Keratinocyte (primary cell): ENCODE data around the gene GABRD. TPM values are rescaled to one million over a fixed set of nuclear protein-coding genes. Genes with fewer than 3 reads are reported as not detected.
A peak's percentile ranks its signal among the peaks of the same experiment; 100 is the strongest.

Source experiments
- DNase-seq: peaks from one replicate; pipeline ENCODE4 v3.0.0-alpha.2; 2011; ENCODE audit warnings: low read depth, missing footprints, low spot score
- FAIRE-seq: peaks from 2 replicates; lab custom pipeline; 2011; peaks lifted over from hg19 to GRCh38; lab: Jason Lieb, UNC
- H2AFZ ChIP-seq: 2 replicates; pipeline ENCODE4 v1.6.0; 2012; ENCODE audit warnings: low read length, control low read depth, inconsistent platforms; ENCODE audit not compliant: control insufficient read depth
- H3K27ac ChIP-seq: 2 replicates; pipeline ENCODE4 v1.5.1; 2011; ENCODE audit warnings: low read length; ENCODE audit not compliant: control insufficient read depth, insufficient read depth
- H3K27me3 ChIP-seq: 3 replicates; pipeline ENCODE4 v1.6.0; 2011; ENCODE audit warnings: low read length; ENCODE audit not compliant: control insufficient read depth, insufficient read depth; ENCODE audit errors: extremely low read depth
- H3K36me3 ChIP-seq, 2 experiments: 2 replicates in 1 of 2; 3 replicates in 1 of 2; pipeline ENCODE4 v1.5.1; 2011; ENCODE audit warnings: low read length in 2 of 2, mild to moderate bottlenecking in 1 of 2; ENCODE audit not compliant: control insufficient read depth in 2 of 2, insufficient read depth in 2 of 2; ENCODE audit errors: extremely low read depth in 1 of 2
- H3K4me1 ChIP-seq: 3 replicates; pipeline ENCODE4 v1.5.1; 2011; ENCODE audit warnings: low read length; ENCODE audit not compliant: control insufficient read depth, insufficient read depth; ENCODE audit errors: extremely low read depth
- H3K4me2 ChIP-seq: 3 replicates; pipeline ENCODE4 v1.6.0; 2011; ENCODE audit warnings: low read depth, low read length; ENCODE audit not compliant: control insufficient read depth, insufficient read depth; ENCODE audit errors: extremely low read depth
- H3K4me3 ChIP-seq, 3 experiments: fragments of 200-600 bp in 1 of 3; sonication (generic) in 1 of 3; 2 replicates in 2 of 3; 3 replicates in 1 of 3; pipeline ENCODE4 v1.5.1; 2011 to 2016; ENCODE audit warnings: low read length in 3 of 3, mild to moderate bottlenecking in 3 of 3, control low read depth in 2 of 3, inconsistent platforms in 1 of 3, low read depth in 1 of 3, mixed read lengths in 1 of 3, mixed run types in 1 of 3, moderate library complexity in 1 of 3; ENCODE audit not compliant: control insufficient read depth in 2 of 3, insufficient read depth in 2 of 3; ENCODE audit errors: extremely low read depth in 1 of 3
- H3K79me2 ChIP-seq: 2 replicates; pipeline ENCODE4 v1.6.0; 2012; ENCODE audit warnings: low read length; ENCODE audit not compliant: control insufficient read depth, insufficient read depth
- H3K9ac ChIP-seq: 3 replicates; pipeline ENCODE4 v1.6.0; 2011; ENCODE audit warnings: low read length; ENCODE audit not compliant: control insufficient read depth, insufficient read depth; ENCODE audit errors: extremely low read depth
- H3K9me1 ChIP-seq: 3 replicates; pipeline ENCODE4 v1.6.0; 2011; ENCODE audit warnings: low read length; ENCODE audit not compliant: control insufficient read depth, insufficient read depth; ENCODE audit errors: extremely low read depth
- H3K9me3 ChIP-seq: 2 replicates; pipeline ENCODE4 v1.5.1; 2012; ENCODE audit warnings: low read depth, low read length; ENCODE audit not compliant: control insufficient read depth
- H4K20me1 ChIP-seq: 3 replicates; pipeline ENCODE4 v1.6.0; 2011; ENCODE audit warnings: low read length; ENCODE audit not compliant: control insufficient read depth, insufficient read depth; ENCODE audit errors: extremely low read depth
- EZH2 ChIP-seq: IDR thresholded peaks from one replicate; pipeline ENCODE4 v1.6.1; 2012; ENCODE audit warnings: inconsistent platforms, mild to moderate bottlenecking, low read length, moderate library complexity
- dilution Hi-C: fragments of 300-500 bp; cut with MboI; formaldehyde crosslinking; loops from one replicate; pipeline ENCODE4 v1.7.0; 2020; ENCODE audit warnings: low sequenced_read_pairs; ENCODE audit not compliant: extremely low pct_ligation_motif_present
- polyA plus RNA-seq, 5 experiments: library from polyadenylated mRNA; depleted of rRNA in 3 of 5; stranded (reverse) in 3 of 5; stranded (forward) in 1 of 5; unstranded in 1 of 5; fragments of >200 nt; gene quantifications; 1 replicate in 1 of 5; 2 replicates in 3 of 5; 3 replicates in 1 of 5; pipeline versions ENCODE4 v1.2.1 to v1.2.3, GENCODE V29; 2011 to 2012; ENCODE audit warnings: missing spikeins in 2 of 5, low read depth in 1 of 5, low replicate concordance in 1 of 5
- TF ChIP-seq, protein P1 (sequence below), 3 experiments: IDR thresholded peaks in 1 of 3; conservative IDR thresholded peaks in 1 of 3; optimal IDR thresholded peaks in 1 of 3; 2 replicates in 2 of 3; 3 replicates in 1 of 3; pipeline versions ENCODE3 to v1.5.1; 2011; ENCODE audit warnings: low read length in 3 of 3, mild to moderate bottlenecking in 3 of 3, moderate library complexity in 2 of 3, control low read depth in 1 of 3, inconsistent platforms in 1 of 3; ENCODE audit not compliant: insufficient read depth in 2 of 3; ENCODE audit errors: extremely low read depth in 1 of 3

The GABRD gene
- polyA plus RNA-seq, 1 donor (not counting 4 experiments of a cell fraction or from before 2014, with no cell fraction given), result not detected

DNA sequence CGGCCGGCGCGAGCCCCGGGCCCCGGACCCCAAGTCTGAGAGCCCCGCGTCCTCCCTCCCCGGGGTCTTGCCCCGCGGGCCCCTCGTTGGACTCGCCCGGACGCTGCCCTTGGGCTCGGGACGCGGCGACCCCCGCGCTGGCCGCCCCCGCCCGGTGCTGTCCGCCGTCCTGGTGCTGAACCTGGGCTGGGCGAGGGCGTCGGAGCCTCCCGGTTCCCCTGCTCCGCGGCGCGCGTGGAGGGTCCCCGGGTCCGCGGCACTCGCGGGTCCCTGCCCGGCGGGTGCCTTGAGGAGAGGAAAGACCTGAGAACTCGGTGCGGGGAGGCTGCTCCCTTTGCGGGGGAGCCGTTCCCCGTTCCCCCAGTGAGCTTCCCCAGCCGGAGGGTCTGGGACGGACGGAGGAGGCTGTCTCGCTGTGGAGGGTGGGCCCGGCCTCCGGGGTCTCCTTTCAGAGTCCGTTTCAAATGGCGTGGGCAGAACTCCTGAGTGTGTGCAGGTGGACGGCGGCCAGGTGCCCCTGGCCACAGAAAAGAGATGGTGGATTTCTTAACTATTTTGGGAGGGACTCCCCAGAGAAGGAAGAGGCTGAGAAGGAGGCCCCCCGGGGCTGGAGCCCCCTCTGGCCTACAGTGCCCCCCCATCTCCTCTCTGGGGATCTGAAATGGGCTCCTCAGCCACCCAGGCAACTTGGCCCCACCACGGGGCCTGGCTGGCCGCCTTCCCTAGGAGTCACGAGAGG, 595 bp downstream of the GABRD start:
- H3K9ac ChIP-seq, result no peak overlapping the region
- dilution Hi-C loops, result no loop called here
- H3K27ac ChIP-seq, result no peak overlapping the region
- no peaks in the 10 kb centered on the region for H3K9me1 ChIP-seq
- no peaks in the 10 kb centered on the region for H3K79me2 ChIP-seq
- no peak overlapping the region for H3K4me3 ChIP-seq
- FAIRE-seq (no peak), DNase-seq (no peak)
- TF ChIP-seq EZH2, result peak; percentile 89
- TF ChIP-seq, protein P1, sequence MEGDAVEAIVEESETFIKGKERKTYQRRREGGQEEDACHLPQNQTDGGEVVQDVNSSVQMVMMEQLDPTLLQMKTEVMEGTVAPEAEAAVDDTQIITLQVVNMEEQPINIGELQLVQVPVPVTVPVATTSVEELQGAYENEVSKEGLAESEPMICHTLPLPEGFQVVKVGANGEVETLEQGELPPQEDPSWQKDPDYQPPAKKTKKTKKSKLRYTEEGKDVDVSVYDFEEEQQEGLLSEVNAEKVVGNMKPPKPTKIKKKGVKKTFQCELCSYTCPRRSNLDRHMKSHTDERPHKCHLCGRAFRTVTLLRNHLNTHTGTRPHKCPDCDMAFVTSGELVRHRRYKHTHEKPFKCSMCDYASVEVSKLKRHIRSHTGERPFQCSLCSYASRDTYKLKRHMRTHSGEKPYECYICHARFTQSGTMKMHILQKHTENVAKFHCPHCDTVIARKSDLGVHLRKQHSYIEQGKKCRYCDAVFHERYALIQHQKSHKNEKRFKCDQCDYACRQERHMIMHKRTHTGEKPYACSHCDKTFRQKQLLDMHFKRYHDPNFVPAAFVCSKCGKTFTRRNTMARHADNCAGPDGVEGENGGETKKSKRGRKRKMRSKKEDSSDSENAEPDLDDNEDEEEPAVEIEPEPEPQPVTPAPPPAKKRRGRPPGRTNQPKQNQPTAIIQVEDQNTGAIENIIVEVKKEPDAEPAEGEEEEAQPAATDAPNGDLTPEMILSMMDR (optimal IDR thresholded peaks at IDR 0.05 in 1 of 3, IDR thresholded peaks at IDR 0.05 in 1 of 3, conservative IDR thresholded peaks at IDR 0.05 in 1 of 3; ENCODE audit: extremely low read depth in 1 of 3, insufficient read depth in 2 of 3, low read length in 3 of 3), result no peak
- H3K4me1 ChIP-seq, result no peaks in the 10 kb centered on the region
- H2AFZ ChIP-seq, result no peak overlapping the region
- no peaks in the 10 kb centered on the region for H3K36me3 ChIP-seq
- peaks cover 73% of the 10 kb centered on the region for H3K27me3 ChIP-seq
- H3K4me2 ChIP-seq, result no peak overlapping the region
- no peaks in the 10 kb centered on the region for H3K9me3 ChIP-seq
- H4K20me1 ChIP-seq, result peaks cover 3% of the 10 kb centered on the region

DNA sequence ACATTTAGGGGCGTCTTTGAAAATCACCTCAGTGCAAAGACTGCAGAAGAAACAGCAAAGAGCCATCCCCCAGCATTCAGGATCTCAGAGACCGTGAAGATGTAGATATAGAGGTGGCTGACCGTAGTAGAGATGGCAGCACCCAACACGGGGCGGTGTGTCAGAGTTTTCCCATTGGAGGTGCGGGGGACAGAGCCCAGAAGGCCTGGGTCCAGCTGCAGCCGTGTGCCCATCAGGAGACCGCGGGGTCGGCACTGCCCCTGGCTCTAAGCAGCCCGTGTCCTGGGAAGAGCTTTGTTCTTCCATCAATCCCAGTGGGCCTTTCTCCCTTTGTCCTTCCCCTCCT, 1.1 kb downstream of the GABRD start:
- H3K27me3 ChIP-seq, result peaks cover 73% of the 10 kb centered on the region
- H3K9me3 ChIP-seq, result no peaks in the 10 kb centered on the region
- H4K20me1 ChIP-seq, result peaks cover 3% of the 10 kb centered on the region
- no peak overlapping the region for H3K27ac ChIP-seq
- no peak for FAIRE-seq
- no peaks in the 10 kb centered on the region for H3K9me1 ChIP-seq
- no peaks in the 10 kb centered on the region for H3K79me2 ChIP-seq
- H2AFZ ChIP-seq, result no peak overlapping the region
- dilution Hi-C loops, result no loop called here
- no peaks in the 10 kb centered on the region for H3K4me1 ChIP-seq
- DNase-seq, result no peak
- no peak overlapping the region for H3K4me2 ChIP-seq
- no peak overlapping the region for H3K9ac ChIP-seq
- TF ChIP-seq, protein P1 (optimal IDR thresholded peaks at IDR 0.05 in 1 of 3, IDR thresholded peaks at IDR 0.05 in 1 of 3, conservative IDR thresholded peaks at IDR 0.05 in 1 of 3; ENCODE audit: extremely low read depth in 1 of 3, insufficient read depth in 2 of 3, low read length in 3 of 3), result no peak
- TF ChIP-seq EZH2, result no peak
- no peak overlapping the region for H3K4me3 ChIP-seq
- H3K36me3 ChIP-seq, result no peaks in the 10 kb centered on the region
